Muscle layer of colon (tissue), 2 donors: ENCODE measurements around the gene AMPD2.

Source experiments
- H3K27ac ChIP-seq: one replicate; pipeline ENCODE4 v1.7.0; 2013; ENCODE audit warnings: low read depth, mild to moderate bottlenecking, low read length, moderate library complexity
- H3K27me3 ChIP-seq, 2 donors: one replicate each; pipeline ENCODE4 v1.7.0; 2013; ENCODE audit warnings: low read length in 2 of 2, mild to moderate bottlenecking in 2 of 2; ENCODE audit not compliant: insufficient read depth in 2 of 2, control insufficient read depth in 1 of 2
- H3K36me3 ChIP-seq: one replicate; pipeline ENCODE4 v1.7.0; 2013; ENCODE audit warnings: mild to moderate bottlenecking, low read length; ENCODE audit not compliant: insufficient read depth
- H3K4me1 ChIP-seq: one replicate; pipeline ENCODE4 v1.7.0; 2013; ENCODE audit warnings: mild to moderate bottlenecking, low read length; ENCODE audit not compliant: insufficient read depth
- H3K4me3 ChIP-seq, 2 donors: one replicate each; pipeline ENCODE4 v1.7.0; 2013; ENCODE audit warnings: low read length in 2 of 2, low read depth in 1 of 2, mild to moderate bottlenecking in 1 of 2, moderate library complexity in 1 of 2
- H3K9ac ChIP-seq: one replicate; pipeline ENCODE4 v1.7.0; 2013; ENCODE audit warnings: low read length
- H3K9me3 ChIP-seq: one replicate; pipeline ENCODE4 v1.7.0; 2013; ENCODE audit warnings: mild to moderate bottlenecking, low read length
- donor health status: abdominal sarcoma.
- donor health status: Adenocarcinoma of cecum.

AMPD2 gene

DNA sequence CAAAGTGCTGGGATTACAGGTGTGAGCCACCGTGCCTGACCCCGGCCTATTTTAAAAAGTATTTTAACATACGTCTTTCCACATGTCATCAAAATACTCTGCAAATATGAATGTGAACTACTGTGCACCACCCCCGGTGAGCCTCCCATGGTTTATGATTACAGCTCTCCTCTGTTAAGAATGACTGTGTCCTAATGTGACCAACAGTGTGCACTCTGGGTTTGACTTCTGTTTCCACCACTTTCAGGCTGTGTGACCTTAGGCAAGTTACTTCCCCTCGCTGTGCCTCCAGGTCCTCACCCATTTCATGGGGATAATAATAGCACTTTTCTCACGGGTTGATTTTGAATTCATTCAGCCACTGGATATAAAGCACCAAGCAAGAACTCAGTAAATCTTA is 14.7 kb downstream of the AMPD2 start:
- Histone ChIP-seq H3K4me3 (no peak overlapping the region), H3K27me3 (no peaks in the 10 kb centered on the region), H3K27ac (no peak overlapping the region), H3K36me3 (peaks cover 17% of the 10 kb centered on the region), H3K4me1 (peaks cover 11% of the 10 kb centered on the region), H3K9ac (no peak overlapping the region), H3K9me3 (no peaks in the 10 kb centered on the region)

- Histone ChIP-seq H3K36me3 (peaks cover 9% of the 10 kb centered on the region), H3K27me3 (no peaks in the 10 kb centered on the region), H3K9ac (no peak overlapping the region), H3K4me3 (no peak overlapping the region), H3K9me3 (no peaks in the 10 kb centered on the region), H3K27ac (no peak overlapping the region), H3K4me1 (peaks cover 11% of the 10 kb centered on the region)
These were observed 15.4 kb downstream of the AMPD2 start for GRCh38 chr1:109634771-109635750.

GRCh38 chr1:109635862-109636200 is 16.2 kb downstream of the AMPD2 start:
- no peak overlapping the region for H3K4me3 ChIP-seq
- peaks cover 11% of the 10 kb centered on the region for H3K4me1 ChIP-seq
- H3K27me3 ChIP-seq = no peaks in the 10 kb centered on the region
- peaks cover 7% of the 10 kb centered on the region for H3K36me3 ChIP-seq
- H3K27ac ChIP-seq = no peak overlapping the region
- no peak overlapping the region for H3K9ac ChIP-seq
- no peaks in the 10 kb centered on the region for H3K9me3 ChIP-seq

DNA sequence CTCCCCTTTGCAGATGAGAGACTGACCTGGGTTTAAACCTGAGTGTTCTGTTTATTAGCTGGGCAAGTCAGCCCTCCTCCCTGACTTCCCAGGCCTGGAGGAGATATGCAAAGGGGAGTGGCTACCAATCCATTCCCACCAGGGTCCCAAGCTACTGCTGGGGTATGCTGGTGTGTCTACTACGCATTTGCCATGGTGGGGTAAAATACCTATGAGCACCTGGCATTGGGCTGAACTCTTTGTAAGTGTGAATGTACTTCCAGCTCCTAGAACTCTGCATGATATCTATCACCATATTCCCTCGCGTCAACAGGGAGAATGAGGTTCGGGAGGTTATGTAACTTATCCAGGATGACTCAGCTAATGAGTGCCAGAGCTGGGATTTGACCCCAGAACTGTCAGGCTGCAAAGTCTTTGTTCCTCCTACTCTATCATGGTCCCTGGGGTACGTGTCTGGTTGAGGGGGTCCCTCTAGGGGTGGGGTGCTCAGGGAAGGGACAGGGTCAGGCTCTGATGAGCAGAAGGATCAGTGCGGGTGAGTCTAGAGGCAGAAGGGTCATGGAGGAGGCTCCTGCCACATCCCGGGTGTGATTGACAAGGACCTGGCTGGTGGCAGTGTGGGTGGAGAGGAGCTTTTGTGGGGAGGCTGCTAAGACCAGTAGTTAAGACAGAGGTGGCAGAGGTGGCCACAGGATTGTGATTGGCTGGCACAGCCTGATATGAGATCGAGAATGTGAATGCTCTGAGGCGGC is 16.7 kb downstream of the AMPD2 start:
- Histone ChIP-seq H3K27ac (no peak overlapping the region), H3K9ac (no peak overlapping the region), H3K4me3 (no peak overlapping the region), H3K9me3 (no peaks in the 10 kb centered on the region), H3K4me1 (peaks cover 11% of the 10 kb centered on the region), H3K27me3 (no peaks in the 10 kb centered on the region), H3K36me3 (peaks cover 1% of the 10 kb centered on the region)

- no peaks in the 10 kb centered on the region for H3K36me3 ChIP-seq
- H3K9me3 ChIP-seq = no peaks in the 10 kb centered on the region
- H3K9ac ChIP-seq = no peak overlapping the region
- no peak overlapping the region for H3K27ac ChIP-seq
- peaks cover 11% of the 10 kb centered on the region for H3K4me1 ChIP-seq
- no peak overlapping the region for H3K4me3 ChIP-seq
- H3K27me3 ChIP-seq = no peaks in the 10 kb centered on the region
These were observed 17.8 kb downstream of the AMPD2 start for GRCh38 chr1:109637446-109637845.

- H3K27me3 ChIP-seq = no peaks in the 10 kb centered on the region
- H3K36me3 ChIP-seq = no peaks in the 10 kb centered on the region
- H3K4me1 ChIP-seq = peaks cover 19% of the 10 kb centered on the region
- no peaks in the 10 kb centered on the region for H3K9me3 ChIP-seq
- no peak overlapping the region for H3K27ac ChIP-seq
- H3K4me3 ChIP-seq = no peak overlapping the region
- no peak overlapping the region for H3K9ac ChIP-seq
These were observed 19.6 kb downstream of the AMPD2 start for GRCh38 chr1:109639063-109639840.

GRCh38 chr1:109639841-109640184 is 20.2 kb downstream of the AMPD2 start:
- Histone ChIP-seq H3K9me3 (no peaks in the 10 kb centered on the region), H3K9ac (no peak overlapping the region), H3K36me3 (no peaks in the 10 kb centered on the region), H3K4me3 (no peak overlapping the region), H3K27me3 (no peaks in the 10 kb centered on the region), H3K27ac (no peak overlapping the region), H3K4me1 (peaks cover 19% of the 10 kb centered on the region)

DNA sequence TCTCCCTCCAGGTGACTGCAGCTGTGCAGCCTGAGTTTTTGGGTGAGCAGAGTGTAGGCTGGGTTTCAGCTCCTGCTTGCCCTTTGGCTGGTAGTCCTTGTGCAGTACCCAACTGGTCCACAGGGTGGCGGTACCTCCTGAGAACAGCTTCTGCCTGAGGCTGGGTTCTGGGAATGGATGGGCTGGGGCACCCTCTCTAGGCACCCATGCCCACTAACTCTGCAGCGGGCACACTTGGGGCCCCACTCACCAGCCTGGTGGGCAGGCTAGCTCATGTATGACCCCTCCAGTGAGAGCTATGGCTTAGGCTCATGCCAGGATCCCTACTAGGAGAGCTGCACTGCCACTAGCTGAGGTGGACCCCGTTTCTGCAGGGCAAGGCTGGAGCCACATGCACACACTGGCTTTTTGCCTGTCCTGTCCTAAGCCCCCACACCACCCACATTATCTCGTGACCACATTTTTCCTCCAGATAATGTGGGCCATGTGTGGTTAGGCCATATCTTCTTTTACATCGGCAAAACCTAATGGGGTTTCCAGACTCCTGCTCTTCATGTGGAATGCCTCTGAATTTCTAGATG is 20.7 kb downstream of the AMPD2 start:
- H3K4me3 ChIP-seq = no peak overlapping the region
- H3K9me3 ChIP-seq = no peaks in the 10 kb centered on the region
- H3K27me3 ChIP-seq = no peaks in the 10 kb centered on the region
- no peak overlapping the region for H3K27ac ChIP-seq
- no peak overlapping the region for H3K9ac ChIP-seq
- no peaks in the 10 kb centered on the region for H3K36me3 ChIP-seq
- peaks cover 19% of the 10 kb centered on the region for H3K4me1 ChIP-seq

- Histone ChIP-seq H3K36me3 (no peaks in the 10 kb centered on the region), H3K4me1 (peaks cover 13% of the 10 kb centered on the region), H3K27me3 (no peaks in the 10 kb centered on the region), H3K27ac (no peak overlapping the region), H3K9ac (no peak overlapping the region), H3K9me3 (no peaks in the 10 kb centered on the region), H3K4me3 (no peak overlapping the region)
These were observed 21.6 kb downstream of the AMPD2 start for GRCh38 chr1:109641078-109641740.

DNA sequence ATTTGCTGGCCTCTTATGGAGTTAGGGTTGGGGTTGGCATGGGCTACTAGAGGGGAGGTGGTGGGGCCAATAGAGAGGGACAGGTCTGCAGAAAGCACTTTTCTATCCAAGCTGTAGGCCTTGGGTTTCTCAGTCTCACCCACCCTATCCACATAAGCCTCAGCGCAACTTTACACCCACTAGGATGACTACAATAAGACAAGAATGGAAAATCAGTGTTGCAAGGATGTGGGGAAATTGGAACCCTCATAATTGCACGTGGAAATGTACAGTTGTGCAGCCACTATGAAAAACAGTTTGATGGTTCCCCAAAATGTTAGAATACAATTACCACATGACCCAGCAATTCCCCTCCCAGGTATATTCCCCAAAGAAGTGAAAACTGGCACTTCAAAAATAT is 22.2 kb downstream of the AMPD2 start:
- Histone ChIP-seq H3K36me3 (no peaks in the 10 kb centered on the region), H3K4me1 (peaks cover 7% of the 10 kb centered on the region), H3K9me3 (no peaks in the 10 kb centered on the region), H3K9ac (no peak overlapping the region), H3K27me3 (no peaks in the 10 kb centered on the region), H3K4me3 (no peak overlapping the region), H3K27ac (no peak overlapping the region)
